ENCODE data around the gene OR13J1. TPM values are rescaled to one million over a fixed set of nuclear protein-coding genes. Genes with fewer than 3 reads are reported as not detected.
"Not testable (repeated sequence)": the region's sequence is repeated elsewhere in the genome, so short reads cannot be mapped to it uniquely, and the experiment has no call there.

Gene OR13J1
- total RNA-seq, 1 donor from 2014 or later: not detected

DNA sequence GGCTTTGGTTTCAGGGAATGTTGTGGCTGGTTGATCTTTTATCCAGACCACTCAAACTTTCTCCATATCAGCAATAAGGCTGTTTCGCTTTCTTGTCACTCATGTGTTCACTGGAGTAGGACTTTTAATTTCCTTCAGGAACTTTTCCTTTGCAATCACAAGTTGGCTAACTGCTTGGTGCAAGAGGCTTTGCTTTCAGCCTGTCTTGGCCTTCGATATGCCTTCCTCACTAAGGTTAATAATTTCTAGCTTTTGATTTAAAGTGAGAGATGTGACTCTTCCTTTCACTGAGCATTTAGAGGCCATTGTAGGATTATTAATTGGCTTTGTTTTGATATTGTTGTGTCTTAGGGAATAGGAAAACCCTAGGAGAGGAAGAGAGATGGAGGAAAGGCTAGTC is 28.8 kb upstream of the OR13J1 start:
- H3K27me3 Mint-ChIP-seq (ENCODE audit: low read depth): peaks cover 35% of the 10 kb centered on the region
- TF ChIP-seq, protein P1, sequence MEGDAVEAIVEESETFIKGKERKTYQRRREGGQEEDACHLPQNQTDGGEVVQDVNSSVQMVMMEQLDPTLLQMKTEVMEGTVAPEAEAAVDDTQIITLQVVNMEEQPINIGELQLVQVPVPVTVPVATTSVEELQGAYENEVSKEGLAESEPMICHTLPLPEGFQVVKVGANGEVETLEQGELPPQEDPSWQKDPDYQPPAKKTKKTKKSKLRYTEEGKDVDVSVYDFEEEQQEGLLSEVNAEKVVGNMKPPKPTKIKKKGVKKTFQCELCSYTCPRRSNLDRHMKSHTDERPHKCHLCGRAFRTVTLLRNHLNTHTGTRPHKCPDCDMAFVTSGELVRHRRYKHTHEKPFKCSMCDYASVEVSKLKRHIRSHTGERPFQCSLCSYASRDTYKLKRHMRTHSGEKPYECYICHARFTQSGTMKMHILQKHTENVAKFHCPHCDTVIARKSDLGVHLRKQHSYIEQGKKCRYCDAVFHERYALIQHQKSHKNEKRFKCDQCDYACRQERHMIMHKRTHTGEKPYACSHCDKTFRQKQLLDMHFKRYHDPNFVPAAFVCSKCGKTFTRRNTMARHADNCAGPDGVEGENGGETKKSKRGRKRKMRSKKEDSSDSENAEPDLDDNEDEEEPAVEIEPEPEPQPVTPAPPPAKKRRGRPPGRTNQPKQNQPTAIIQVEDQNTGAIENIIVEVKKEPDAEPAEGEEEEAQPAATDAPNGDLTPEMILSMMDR (conservative IDR thresholded peaks at IDR 0.05): no peak

DNA sequence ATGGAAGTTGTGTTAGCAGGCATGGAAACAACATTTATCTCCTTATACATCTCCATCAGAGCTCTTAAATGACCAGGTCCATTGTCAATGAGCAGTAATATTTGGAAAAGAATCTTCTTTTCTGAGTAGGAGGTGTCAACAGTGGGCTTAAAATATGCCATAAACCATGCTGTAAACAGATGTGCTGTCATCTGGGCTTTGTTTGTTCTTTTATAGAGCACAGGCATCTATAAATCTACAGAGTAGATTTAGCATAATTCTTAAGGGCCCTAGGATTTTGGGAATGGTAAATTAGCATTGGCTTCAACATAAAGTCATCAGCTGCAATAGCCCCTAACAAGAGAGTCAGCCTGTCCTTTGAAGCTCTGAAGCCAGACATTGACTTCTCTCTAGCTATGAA is 28.1 kb upstream of the OR13J1 start:
- no peaks in the 10 kb centered on the region for H3K9me3 Mint-ChIP-seq
- TF ChIP-seq, protein P1 (conservative IDR thresholded peaks at IDR 0.05): no peak
- no peak overlapping the region for H3K27ac Mint-ChIP-seq (ENCODE audit: unreplicated experiment)
- no peak overlapping the region for H3K4me3 Mint-ChIP-seq
- peaks cover 42% of the 10 kb centered on the region for H3K27me3 Mint-ChIP-seq (ENCODE audit: low read depth)
- no peaks in the 10 kb centered on the region for H3K36me3 Mint-ChIP-seq (ENCODE audit: low read depth)
- no peak for DNase-seq (ENCODE audit: low read depth, low spot score)
- H3K4me1 Mint-ChIP-seq: no peaks in the 10 kb centered on the region

More for the DNA sequence above, 28.8 kb upstream of the OR13J1 start:
- DNase-seq (ENCODE audit: low read depth, low spot score): no peak
- Mint-ChIP-seq H3K4me1 (no peaks in the 10 kb centered on the region), H3K27ac (ENCODE audit: unreplicated experiment) (no peak overlapping the region), H3K9me3 (no peaks in the 10 kb centered on the region), H3K4me3 (no peak overlapping the region), H3K36me3 (ENCODE audit: low read depth) (no peaks in the 10 kb centered on the region)

DNA sequence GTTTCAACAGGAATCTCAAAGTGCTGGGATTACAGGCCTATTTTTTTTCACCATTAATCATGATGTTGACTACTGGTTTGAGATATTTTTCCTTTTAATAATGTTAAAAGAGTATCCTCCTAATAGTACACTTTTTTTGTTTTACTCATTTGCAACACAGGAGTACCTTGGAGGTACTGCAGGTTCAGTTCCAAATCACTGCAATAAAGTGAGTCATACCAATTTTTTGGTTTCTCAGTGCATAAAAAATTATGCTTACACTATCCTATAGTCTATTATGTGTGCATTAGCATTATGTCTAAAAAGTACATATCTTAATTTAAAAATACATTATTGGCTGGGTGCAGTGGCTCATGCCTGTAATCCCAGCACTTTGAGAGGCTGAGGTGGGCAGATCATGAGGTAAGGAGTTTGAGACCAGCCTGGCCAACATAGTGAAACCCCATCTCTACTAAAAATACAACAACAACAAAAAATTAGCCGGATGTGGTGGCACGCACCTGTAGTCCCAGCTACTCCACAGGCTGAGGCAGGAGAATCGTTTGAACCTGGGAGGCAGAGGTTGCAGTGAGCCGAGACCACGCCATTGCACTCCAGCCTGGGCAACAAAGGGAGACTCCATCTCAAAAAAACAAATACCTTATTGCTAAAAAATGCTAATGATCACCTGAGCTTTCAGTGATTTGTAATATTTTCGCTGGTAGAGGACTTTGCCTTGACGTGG is 27.3 kb upstream of the OR13J1 start:
- DNase-seq (ENCODE audit: low read depth, low spot score); H3K9me3 Mint-ChIP-seq; H3K4me1 Mint-ChIP-seq; H3K4me3 Mint-ChIP-seq; H3K36me3 Mint-ChIP-seq (ENCODE audit: low read depth); H3K27ac Mint-ChIP-seq (ENCODE audit: unreplicated experiment): not testable (repeated sequence)
- peaks cover 45% of the 10 kb centered on the region for H3K27me3 Mint-ChIP-seq (ENCODE audit: low read depth)

DNA sequence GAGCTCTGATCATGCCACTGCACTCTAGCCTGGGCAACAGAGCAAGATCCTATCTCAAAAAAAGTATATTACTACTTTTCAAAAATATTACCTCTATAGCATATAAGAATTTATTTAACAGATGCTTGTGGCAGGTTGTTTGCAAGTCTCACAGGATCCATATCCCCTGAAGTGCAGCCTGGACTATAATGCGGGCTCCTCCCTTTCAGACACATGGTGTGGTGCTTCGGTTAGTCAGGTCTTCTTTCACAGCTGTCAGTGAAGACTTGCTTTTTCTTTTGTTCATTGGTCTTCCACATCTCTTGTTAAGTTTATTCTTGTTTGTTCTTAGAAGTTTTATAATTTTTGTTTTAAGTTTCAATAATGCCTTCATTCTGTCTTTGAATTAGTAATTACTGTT is 26.4 kb upstream of the OR13J1 start:
- Mint-ChIP-seq H3K4me1 (no peaks in the 10 kb centered on the region), H3K4me3 (no peak overlapping the region), H3K27ac (ENCODE audit: unreplicated experiment) (no peak overlapping the region), H3K9me3 (no peaks in the 10 kb centered on the region), H3K27me3 (ENCODE audit: low read depth) (peaks cover 48% of the 10 kb centered on the region), H3K36me3 (ENCODE audit: low read depth) (no peaks in the 10 kb centered on the region)
- DNase-seq (ENCODE audit: low read depth, low spot score): no peak
- TF ChIP-seq, protein P1 (conservative IDR thresholded peaks at IDR 0.05): no peak

DNA sequence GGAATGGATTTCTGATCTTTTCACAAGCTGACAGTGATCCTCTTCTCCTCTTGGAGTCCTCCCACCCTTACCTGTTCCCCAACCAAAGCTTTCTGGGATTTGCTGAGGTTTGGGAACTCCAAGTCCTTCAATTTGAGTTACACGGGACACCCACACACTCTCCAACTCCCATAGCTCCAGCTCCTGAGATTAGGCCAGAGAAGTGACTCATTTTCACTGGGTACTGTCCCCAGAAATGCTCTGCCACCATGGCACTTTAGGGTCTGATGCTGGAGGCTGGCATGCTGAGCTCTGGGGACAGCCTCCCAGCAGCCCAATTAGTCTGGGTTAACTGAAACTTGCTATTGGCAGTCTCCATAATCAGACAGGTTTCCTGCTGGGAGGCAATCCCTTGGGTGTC is 21.9 kb upstream of the OR13J1 start:
- TF ChIP-seq, protein P1 (conservative IDR thresholded peaks at IDR 0.05): no peak
- Mint-ChIP-seq H3K9me3 (no peaks in the 10 kb centered on the region), H3K27ac (ENCODE audit: unreplicated experiment) (no peak overlapping the region), H3K36me3 (ENCODE audit: low read depth) (no peaks in the 10 kb centered on the region), H3K4me1 (no peaks in the 10 kb centered on the region), H3K4me3 (no peak overlapping the region), H3K27me3 (ENCODE audit: low read depth) (peaks cover 33% of the 10 kb centered on the region)
- no peak for DNase-seq (ENCODE audit: low read depth, low spot score)

DNA sequence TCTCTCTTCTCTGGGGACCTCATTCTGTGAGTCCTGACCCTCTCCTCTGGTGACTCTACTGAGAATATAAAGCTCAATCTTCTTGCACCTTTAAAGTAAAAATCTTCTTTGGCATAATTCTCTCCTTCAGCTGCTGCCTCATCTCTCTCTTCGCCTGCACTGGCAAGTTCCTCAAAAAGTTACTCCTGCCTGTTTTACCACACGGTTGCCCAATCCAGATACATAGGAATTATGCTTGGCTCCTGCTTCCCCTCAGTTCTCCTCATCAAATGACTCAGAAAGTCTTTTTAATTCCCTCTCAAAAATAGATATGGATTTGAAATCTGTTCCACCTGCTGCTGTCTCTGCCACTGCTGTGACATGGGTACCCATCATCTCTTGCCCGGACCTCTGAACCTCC is 21.4 kb upstream of the OR13J1 start:
- no peak for DNase-seq (ENCODE audit: low read depth, low spot score)
- Mint-ChIP-seq H3K36me3 (ENCODE audit: low read depth) (no peaks in the 10 kb centered on the region), H3K4me1 (no peaks in the 10 kb centered on the region), H3K4me3 (no peak overlapping the region), H3K27ac (ENCODE audit: unreplicated experiment) (no peak overlapping the region), H3K27me3 (ENCODE audit: low read depth) (peaks cover 33% of the 10 kb centered on the region), H3K9me3 (no peaks in the 10 kb centered on the region)
- TF ChIP-seq, protein P1 (conservative IDR thresholded peaks at IDR 0.05): no peak

DNA sequence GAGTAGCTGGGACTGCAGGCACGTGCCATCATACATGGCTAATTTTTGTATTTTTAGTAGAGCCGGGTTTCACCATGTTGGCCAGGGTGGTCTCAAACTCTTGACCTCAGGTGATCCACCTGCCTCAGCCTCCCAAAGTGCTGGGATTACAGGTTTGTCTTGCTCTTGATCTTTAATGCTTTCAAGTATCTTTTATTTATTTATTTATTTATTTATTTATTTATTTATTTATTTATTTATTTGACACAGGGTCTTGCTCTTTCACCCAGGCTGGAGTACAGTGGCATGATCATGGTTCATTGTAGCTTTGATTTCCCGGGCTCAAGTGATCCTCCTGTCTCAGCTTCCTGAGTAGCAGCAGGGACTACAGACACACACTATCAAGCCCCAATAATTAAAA is 14.7 kb upstream of the OR13J1 start:
- H3K4me3 Mint-ChIP-seq; H3K4me1 Mint-ChIP-seq; H3K27ac Mint-ChIP-seq (ENCODE audit: unreplicated experiment); H3K36me3 Mint-ChIP-seq (ENCODE audit: low read depth); DNase-seq (ENCODE audit: low read depth, low spot score); H3K9me3 Mint-ChIP-seq: not testable (repeated sequence)
- peaks cover 16% of the 10 kb centered on the region for H3K27me3 Mint-ChIP-seq (ENCODE audit: low read depth)

Data from neural crest cell (in vitro differentiated cells).